HG03095 (cell line): ENCODE measurements around the gene KRT26.

ENCODE experiments used
- ATAC-seq: cut with Tn5 transposase; IDR thresholded peaks from one replicate; pipeline ENCODE4 v1.9.1; 2021; ENCODE audit warnings: moderate library complexity; ENCODE audit not compliant: unreplicated experiment

Gene KRT26

DNA sequence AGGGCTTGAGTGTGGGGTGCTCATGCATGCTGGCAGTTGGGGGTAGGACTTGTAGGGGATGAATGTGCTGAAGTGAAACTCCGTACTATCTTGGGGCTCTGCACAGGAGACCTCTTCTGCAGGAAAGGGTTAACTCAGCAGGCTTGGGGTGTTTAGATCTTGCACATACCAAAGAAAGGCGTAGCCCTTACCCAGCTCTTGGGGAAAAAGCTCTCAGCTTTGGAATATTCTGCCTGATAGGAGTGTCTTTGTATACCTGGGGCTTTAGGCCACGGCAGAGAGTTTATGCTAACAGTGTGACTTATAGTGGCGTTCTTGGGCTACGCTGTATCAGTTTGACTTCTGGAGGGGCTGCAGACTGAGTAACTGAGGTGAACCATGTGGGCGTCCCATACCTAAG is 38.0 kb downstream of the KRT26 start:
- no peak for ATAC-seq

DNA sequence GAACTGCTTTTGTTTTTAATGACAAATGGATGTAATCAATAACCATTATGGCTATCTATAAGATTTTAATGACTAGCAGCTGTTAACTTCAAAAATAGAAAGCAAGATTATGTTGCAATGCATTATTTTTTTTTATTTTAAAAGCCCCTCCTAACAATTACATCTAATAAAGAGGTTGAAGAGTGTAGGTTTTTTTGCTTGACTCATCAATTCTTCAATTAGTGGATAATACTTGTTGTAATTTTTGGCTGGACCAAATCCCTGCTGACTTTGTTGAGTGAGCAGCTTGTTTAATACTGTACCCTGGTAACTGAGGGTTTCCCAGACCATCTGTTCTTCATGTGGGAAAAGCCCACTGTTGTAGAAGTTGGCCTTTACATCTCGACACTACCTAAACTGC is 41.0 kb downstream of the KRT26 start:
- ATAC-seq, result no peak

DNA sequence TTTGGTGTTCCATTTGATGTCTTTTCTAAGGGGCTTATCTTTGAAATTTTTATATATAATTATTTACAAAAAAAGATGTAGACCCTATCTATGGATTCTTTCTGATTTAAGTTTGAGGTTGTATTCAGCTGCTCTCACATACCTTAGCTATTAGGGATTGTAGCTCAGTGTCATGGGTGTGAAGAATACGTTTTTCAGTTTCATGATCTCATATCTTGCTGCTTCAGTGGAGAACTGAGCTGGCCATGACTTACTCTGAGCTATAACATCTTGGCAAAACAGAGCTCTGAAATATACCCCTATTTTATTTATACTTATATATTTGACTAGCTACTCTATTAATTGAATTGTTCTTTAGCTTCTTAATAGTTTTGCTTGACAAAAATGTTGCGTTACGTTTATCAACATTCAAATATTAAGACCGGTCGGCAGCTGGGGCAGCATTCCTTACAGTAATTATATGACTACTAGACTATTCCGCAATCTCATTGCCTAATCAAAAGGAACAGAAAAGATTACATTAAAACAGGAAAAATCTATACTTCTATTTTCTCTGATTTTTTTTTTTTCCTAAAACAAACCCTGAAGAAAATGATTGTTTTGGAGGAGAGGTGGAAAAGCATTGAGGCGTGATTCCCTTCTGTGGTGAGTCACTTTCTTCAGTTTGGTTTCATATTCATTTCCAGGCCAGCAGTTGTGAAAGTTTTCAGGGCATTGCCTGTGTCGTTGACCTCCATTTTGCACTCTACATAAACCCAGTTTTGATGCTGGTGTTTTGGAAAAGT is 44.4 kb downstream of the KRT26 start:
- no peak for ATAC-seq

DNA sequence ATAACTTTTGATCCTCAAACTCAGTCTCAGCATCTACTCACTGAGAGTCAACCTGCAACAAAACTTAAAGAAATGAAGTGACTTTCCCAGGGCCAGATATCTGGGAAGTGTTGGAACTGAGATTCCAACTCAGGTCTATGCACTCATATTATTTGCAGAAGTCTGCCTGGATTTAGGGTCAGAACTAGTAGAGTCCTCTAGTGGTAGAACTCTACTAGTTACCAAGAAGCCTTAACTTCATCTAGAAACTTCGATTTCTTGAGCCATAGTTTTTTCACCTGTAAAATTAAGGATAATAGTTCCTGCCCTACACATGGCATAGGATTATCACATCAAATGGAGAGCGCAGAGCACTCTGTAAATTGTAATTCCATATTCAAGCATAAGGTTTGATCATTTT is 45.1 kb downstream of the KRT26 start:
- no peak for ATAC-seq

DNA sequence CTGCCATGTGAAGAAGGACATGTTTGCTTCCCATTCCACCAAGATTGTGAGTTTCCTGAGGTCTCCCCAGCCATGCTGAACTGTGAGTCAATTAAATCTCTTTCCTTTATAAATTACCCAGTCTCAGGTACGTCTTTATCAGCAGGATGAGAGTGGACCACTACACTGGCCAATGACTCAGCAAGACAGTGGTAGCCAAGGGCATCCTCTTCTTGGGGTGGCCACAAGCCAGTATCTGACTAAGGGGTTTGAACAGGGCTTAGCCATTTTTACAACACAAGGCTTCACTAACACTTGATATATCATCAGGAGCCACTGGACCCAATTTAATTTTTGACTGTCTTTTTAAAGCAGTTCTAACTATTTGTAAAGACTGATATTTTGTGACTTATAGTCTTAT is 47.3 kb downstream of the KRT26 start:
- no peak for ATAC-seq

DNA sequence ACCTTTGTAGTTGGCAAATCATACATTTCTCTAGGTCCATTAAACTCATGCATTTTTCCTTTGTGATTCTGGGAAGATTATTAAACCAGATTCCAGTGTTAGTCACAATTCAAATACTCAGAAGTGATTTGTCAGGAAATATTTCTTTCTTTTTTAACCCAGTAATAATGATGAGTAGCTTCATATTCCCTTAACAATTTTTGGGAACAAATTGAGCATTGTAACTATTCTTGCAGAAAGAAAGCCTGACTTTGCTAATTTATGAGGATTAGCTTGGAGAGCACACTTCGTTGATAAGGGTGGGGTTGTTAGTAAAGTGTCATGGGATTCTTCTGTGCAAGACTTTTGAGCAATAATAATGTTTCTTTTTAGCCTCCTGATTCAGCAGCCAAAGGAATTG is 49.8 kb downstream of the KRT26 start:
- no peak for ATAC-seq

DNA sequence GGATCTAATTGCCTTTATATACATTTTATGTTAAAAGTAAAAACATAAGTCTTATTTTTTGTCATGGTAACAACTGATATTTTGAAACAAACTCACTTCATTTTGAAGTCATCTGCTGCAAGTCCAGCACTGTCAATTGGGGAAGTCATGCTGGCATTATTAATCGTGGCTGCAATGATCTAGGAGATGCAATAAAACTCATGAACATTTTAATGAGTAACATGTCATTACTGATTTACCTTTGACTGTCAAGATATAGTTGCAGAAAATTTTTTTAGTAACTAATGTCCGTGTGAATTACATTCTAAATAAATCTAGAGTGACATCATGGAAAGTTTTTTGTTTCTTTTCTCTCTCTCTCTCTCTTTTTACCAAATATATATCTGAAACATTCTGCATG is 51.1 kb downstream of the KRT26 start:
- no peak for ATAC-seq

DNA sequence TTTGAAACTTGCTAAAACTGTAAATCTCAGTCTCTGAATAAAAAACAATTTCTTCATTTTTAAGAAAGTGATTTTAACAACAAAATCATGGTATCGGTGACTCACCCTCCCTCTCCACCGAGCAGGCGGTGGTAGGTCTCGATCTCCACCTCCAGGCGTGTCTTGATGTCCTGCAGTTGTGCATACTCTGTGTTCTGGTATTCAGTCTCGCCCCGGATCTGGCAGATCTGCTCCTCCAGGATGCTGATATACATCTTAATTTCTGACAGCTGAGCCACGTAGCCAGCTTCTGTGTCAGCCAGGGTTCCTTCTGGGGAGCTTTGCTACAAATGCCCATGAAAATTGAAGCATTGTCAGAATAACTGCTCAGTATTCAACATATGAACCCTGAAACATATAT is 53.1 kb downstream of the KRT26 start:
- no peak for ATAC-seq

DNA sequence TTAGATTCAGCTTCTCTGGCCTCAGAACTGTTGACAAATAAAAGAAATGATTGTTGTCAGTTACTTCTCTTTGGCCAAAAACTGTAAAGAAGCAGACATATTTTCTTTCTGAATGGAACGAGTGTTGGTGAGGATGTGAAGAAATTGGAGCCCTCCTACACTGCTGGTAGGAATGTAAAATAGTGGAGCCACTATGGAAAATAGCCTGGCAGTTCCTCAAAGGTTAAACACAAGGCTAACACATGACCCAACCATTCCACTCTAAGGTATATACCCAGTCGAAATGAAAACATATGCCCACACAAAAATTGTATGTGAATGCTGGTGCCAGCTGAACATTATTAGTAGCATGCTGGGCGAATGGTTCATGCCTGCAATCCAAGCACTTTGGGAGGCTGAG is 54.2 kb downstream of the KRT26 start:
- ATAC-seq, result no peak
